Keratinocyte (primary cell): ENCODE results near the gene SLC4A1AP. TPM values are rescaled to one million over a fixed set of nuclear protein-coding genes. Genes with fewer than 3 reads are reported as not detected.

Experiments used
- DNase-seq: peaks from one replicate; pipeline ENCODE4 v3.0.0-alpha.2; 2011; ENCODE audit warnings: low read depth, missing footprints, low spot score
- FAIRE-seq: peaks from 2 replicates; lab custom pipeline; 2011; peaks lifted over from hg19 to GRCh38; lab: Jason Lieb, UNC
- H2AFZ ChIP-seq: 2 replicates; pipeline ENCODE4 v1.6.0; 2012; ENCODE audit warnings: low read length, control low read depth, inconsistent platforms; ENCODE audit not compliant: control insufficient read depth
- H3K27ac ChIP-seq: 2 replicates; pipeline ENCODE4 v1.5.1; 2011; ENCODE audit warnings: low read length; ENCODE audit not compliant: control insufficient read depth, insufficient read depth
- H3K27me3 ChIP-seq: 3 replicates; pipeline ENCODE4 v1.6.0; 2011; ENCODE audit warnings: low read length; ENCODE audit not compliant: control insufficient read depth, insufficient read depth; ENCODE audit errors: extremely low read depth
- H3K36me3 ChIP-seq, 2 experiments: 2 replicates in 1 of 2; 3 replicates in 1 of 2; pipeline ENCODE4 v1.5.1; 2011; ENCODE audit warnings: low read length in 2 of 2, mild to moderate bottlenecking in 1 of 2; ENCODE audit not compliant: control insufficient read depth in 2 of 2, insufficient read depth in 2 of 2; ENCODE audit errors: extremely low read depth in 1 of 2
- H3K4me1 ChIP-seq: 3 replicates; pipeline ENCODE4 v1.5.1; 2011; ENCODE audit warnings: low read length; ENCODE audit not compliant: control insufficient read depth, insufficient read depth; ENCODE audit errors: extremely low read depth
- H3K4me2 ChIP-seq: 3 replicates; pipeline ENCODE4 v1.6.0; 2011; ENCODE audit warnings: low read depth, low read length; ENCODE audit not compliant: control insufficient read depth, insufficient read depth; ENCODE audit errors: extremely low read depth
- H3K4me3 ChIP-seq, 3 experiments: fragments of 200-600 bp in 1 of 3; sonication (generic) in 1 of 3; 2 replicates in 2 of 3; 3 replicates in 1 of 3; pipeline ENCODE4 v1.5.1; 2011 to 2016; ENCODE audit warnings: low read length in 3 of 3, mild to moderate bottlenecking in 3 of 3, control low read depth in 2 of 3, inconsistent platforms in 1 of 3, low read depth in 1 of 3, mixed read lengths in 1 of 3, mixed run types in 1 of 3, moderate library complexity in 1 of 3; ENCODE audit not compliant: control insufficient read depth in 2 of 3, insufficient read depth in 2 of 3; ENCODE audit errors: extremely low read depth in 1 of 3
- H3K79me2 ChIP-seq: 2 replicates; pipeline ENCODE4 v1.6.0; 2012; ENCODE audit warnings: low read length; ENCODE audit not compliant: control insufficient read depth, insufficient read depth
- H3K9ac ChIP-seq: 3 replicates; pipeline ENCODE4 v1.6.0; 2011; ENCODE audit warnings: low read length; ENCODE audit not compliant: control insufficient read depth, insufficient read depth; ENCODE audit errors: extremely low read depth
- H3K9me1 ChIP-seq: 3 replicates; pipeline ENCODE4 v1.6.0; 2011; ENCODE audit warnings: low read length; ENCODE audit not compliant: control insufficient read depth, insufficient read depth; ENCODE audit errors: extremely low read depth
- H3K9me3 ChIP-seq: 2 replicates; pipeline ENCODE4 v1.5.1; 2012; ENCODE audit warnings: low read depth, low read length; ENCODE audit not compliant: control insufficient read depth
- H4K20me1 ChIP-seq: 3 replicates; pipeline ENCODE4 v1.6.0; 2011; ENCODE audit warnings: low read length; ENCODE audit not compliant: control insufficient read depth, insufficient read depth; ENCODE audit errors: extremely low read depth
- CTCF ChIP-seq, 3 experiments: IDR thresholded peaks in 1 of 3; conservative IDR thresholded peaks in 1 of 3; optimal IDR thresholded peaks in 1 of 3; 2 replicates in 2 of 3; 3 replicates in 1 of 3; pipeline versions ENCODE3 to v1.5.1; 2011; ENCODE audit warnings: low read length in 3 of 3, mild to moderate bottlenecking in 3 of 3, moderate library complexity in 2 of 3, control low read depth in 1 of 3, inconsistent platforms in 1 of 3; ENCODE audit not compliant: insufficient read depth in 2 of 3; ENCODE audit errors: extremely low read depth in 1 of 3
- EZH2 ChIP-seq: IDR thresholded peaks from one replicate; pipeline ENCODE4 v1.6.1; 2012; ENCODE audit warnings: inconsistent platforms, mild to moderate bottlenecking, low read length, moderate library complexity
- dilution Hi-C: fragments of 300-500 bp; cut with MboI; formaldehyde crosslinking; loops from one replicate; pipeline ENCODE4 v1.7.0; 2020; ENCODE audit warnings: low sequenced_read_pairs; ENCODE audit not compliant: extremely low pct_ligation_motif_present
- polyA plus RNA-seq, 5 experiments: library from polyadenylated mRNA; depleted of rRNA in 3 of 5; stranded (reverse) in 3 of 5; stranded (forward) in 1 of 5; unstranded in 1 of 5; fragments of >200 nt; gene quantifications; 1 replicate in 1 of 5; 2 replicates in 3 of 5; 3 replicates in 1 of 5; pipeline versions ENCODE4 v1.2.1 to v1.2.3, GENCODE V29; 2011 to 2012; ENCODE audit warnings: missing spikeins in 2 of 5, low read depth in 1 of 5, low replicate concordance in 1 of 5

The SLC4A1AP gene
- polyA plus RNA-seq, 1 donor (not counting 4 experiments of a cell fraction or from before 2014, with no cell fraction given), result 17.0 TPM

- peaks cover 19 to 21% of the 10 kb centered on the region in 2 experiments for H3K36me3 ChIP-seq
- dilution Hi-C loops, result no loop called here
- FAIRE-seq, result no peak
These were observed 22.9 kb upstream of the SLC4A1AP start for GRCh38 chr2:27640722-27641245.

GRCh38 chr2:27645197-27645596 is 18.5 kb upstream of the SLC4A1AP start:
- Histone ChIP-seq H3K4me1 (no peaks in the 10 kb centered on the region), H3K4me3 (no peak overlapping the region), H3K79me2 (no peaks in the 10 kb centered on the region), H3K9ac (no peak overlapping the region), H3K36me3 (peaks cover 16 to 18% of the 10 kb centered on the region in 2 experiments), H4K20me1 (no peaks in the 10 kb centered on the region), H3K4me2 (no peak overlapping the region), H3K9me3 (no peaks in the 10 kb centered on the region), H2AFZ (no peak overlapping the region), H3K9me1 (no peaks in the 10 kb centered on the region), H3K27ac (no peak overlapping the region), H3K27me3 (no peaks in the 10 kb centered on the region)
- DNase-seq (no peak), FAIRE-seq (no peak)
- dilution Hi-C loops, result no loop called here
- TF ChIP-seq EZH2 (no peak), CTCF (optimal IDR thresholded peaks at IDR 0.05 in 1 of 3, IDR thresholded peaks at IDR 0.05 in 1 of 3, conservative IDR thresholded peaks at IDR 0.05 in 1 of 3; ENCODE audit: extremely low read depth in 1 of 3, insufficient read depth in 2 of 3, low read length in 3 of 3) (no peak)

More at GRCh38 chr2:27640722-27641245, 22.9 kb upstream of the SLC4A1AP start:
- no peaks in the 10 kb centered on the region for H3K9me1 ChIP-seq
- TF ChIP-seq CTCF (optimal IDR thresholded peaks at IDR 0.05 in 1 of 3, IDR thresholded peaks at IDR 0.05 in 1 of 3, conservative IDR thresholded peaks at IDR 0.05 in 1 of 3; ENCODE audit: extremely low read depth in 1 of 3, insufficient read depth in 2 of 3, low read length in 3 of 3), result no peak
- TF ChIP-seq EZH2, result no peak
- H3K9ac ChIP-seq, result no peak overlapping the region
- no peaks in the 10 kb centered on the region for H3K79me2 ChIP-seq
- H4K20me1 ChIP-seq, result no peaks in the 10 kb centered on the region
- H3K4me2 ChIP-seq, result no peak overlapping the region
- no peaks in the 10 kb centered on the region for H3K27me3 ChIP-seq
- no peak overlapping the region for H2AFZ ChIP-seq
- no peaks in the 10 kb centered on the region for H3K9me3 ChIP-seq
- H3K4me3 ChIP-seq, result no peak overlapping the region
- no peak overlapping the region for H3K27ac ChIP-seq
- H3K4me1 ChIP-seq, result peaks cover 26% of the 10 kb centered on the region
- DNase-seq, result no peak
